WTC11 (cell line): ENCODE measurements around the gene ZNHIT2. TPM values are rescaled to one million over a fixed set of nuclear protein-coding genes. Genes with fewer than 3 reads are reported as not detected.

Source experiments
- ATAC-seq: fragments of 200-7000 bp; cut with Tn5 transposase; 2 replicates; pipeline ENCODE4 v1.10.0; 2021; ENCODE audit warnings: mild to moderate bottlenecking, moderate library complexity
- CTCF ChIA-PET: fragments of 300-600 bp; sonication (Branson Sonifier 250); formaldehyde crosslinking; loops from one replicate; lab custom pipeline; 2021; ENCODE audit warnings: antibody characterized with exemption; lab: Charles Lee
- POLR2A ChIA-PET: fragments of 350-600 bp; sonication (Branson Sonifier 250); formaldehyde crosslinking; loops from one replicate; lab custom pipeline; 2021; ENCODE audit warnings: antibody characterized with exemption; lab: Charles Lee
- DNase-seq: peaks from one replicate; pipeline ENCODE4 v3.0.0; 2021; ENCODE audit warnings: low spot score
- H3K27ac Mint-ChIP-seq: 2 replicates; pipeline ENCODE4 v1.8.0; 2021; ENCODE audit warnings: mixed read lengths
- H3K27me3 Mint-ChIP-seq: 2 replicates; pipeline ENCODE4 v1.8.0; 2021; ENCODE audit warnings: low read depth, mild to moderate bottlenecking, moderate library complexity, mixed read lengths
- H3K36me3 Mint-ChIP-seq: 2 replicates; pipeline ENCODE4 v1.8.0; 2021; ENCODE audit warnings: mixed read lengths
- H3K4me1 Mint-ChIP-seq: 2 replicates; pipeline ENCODE4 v1.8.0; 2022; ENCODE audit warnings: mixed read lengths
- H3K4me3 Mint-ChIP-seq: 2 replicates; pipeline ENCODE4 v1.8.0; 2021; ENCODE audit warnings: mild to moderate bottlenecking, moderate library complexity, mixed read lengths
- H3K9me3 Mint-ChIP-seq: 2 replicates; pipeline ENCODE4 v1.8.0; 2021; ENCODE audit warnings: mixed read lengths
- ARID4B ChIP-seq: sonication (generic); formaldehyde crosslinking; IDR thresholded peaks from 2 replicates; pipeline ENCODE4 v1.8.0; 2023; ENCODE audit warnings: missing genetic modification reagents, mild to moderate bottlenecking, borderline replicate concordance
- CREM ChIP-seq: sonication (generic); formaldehyde crosslinking; IDR thresholded peaks from 2 replicates; pipeline ENCODE4 v1.8.1; 2022; ENCODE audit warnings: mild to moderate bottlenecking, missing genetic modification reagents, moderate library complexity
- FOXJ3 ChIP-seq: sonication (generic); formaldehyde crosslinking; IDR thresholded peaks from 2 replicates; pipeline ENCODE4 v1.9.0; 2021; ENCODE audit warnings: missing genetic modification reagents, mild to moderate bottlenecking, borderline replicate concordance
- GABPB1 ChIP-seq: sonication (generic); formaldehyde crosslinking; IDR thresholded peaks from 2 replicates; pipeline ENCODE4 v1.8.1; 2023; ENCODE audit warnings: mild to moderate bottlenecking, missing genetic modification reagents
- HMGXB4 ChIP-seq: sonication (generic); formaldehyde crosslinking; IDR thresholded peaks from 2 replicates; pipeline ENCODE4 v1.8.1; 2023; ENCODE audit warnings: mild to moderate bottlenecking, moderate library complexity, missing genetic modification reagents
- ZNF121 ChIP-seq: sonication (generic); formaldehyde crosslinking; IDR thresholded peaks from 2 replicates; pipeline ENCODE4 v1.8.0; 2023; ENCODE audit warnings: missing genetic modification reagents
- ZNF532 ChIP-seq: fragments of 250-450 bp; sonication (Bioruptor Pico); IDR thresholded peaks from 2 replicates; pipeline ENCODE4 v1.9.0; 2021; ENCODE audit warnings: mild to moderate bottlenecking, borderline replicate concordance
- total RNA-seq: library from RNA; stranded (reverse); gene quantifications from 3 replicates; pipeline ENCODE4 v1.2.3, GENCODE V29; 2021
- TF ChIP-seq, protein P1 (sequence below): sonication (generic); formaldehyde crosslinking; IDR thresholded peaks from 2 replicates; pipeline ENCODE4 v1.8.1; 2022; ENCODE audit warnings: missing genetic modification reagents, borderline replicate concordance

The ZNHIT2 gene
- total RNA-seq, 1 experiment from 2014 or later: 16.7 TPM

GRCh38 chr11:65166893-65167292 lies 49.4 kb upstream of the ZNHIT2 start:
- Mint-ChIP-seq H3K9me3 (no peaks in the 10 kb centered on the region), H3K27ac (no peak overlapping the region), H3K36me3 (no peaks in the 10 kb centered on the region), H3K27me3 (no peaks in the 10 kb centered on the region), H3K4me3 (no peak overlapping the region), H3K4me1 (peaks cover 14% of the 10 kb centered on the region)
- ATAC-seq: no peak
- CTCF ChIA-PET: no interaction called here
- POLR2A ChIA-PET: interaction anchor here (0.7 kb wide), 1 partner anchor 14 kb away, joined by 3 read pairs; no protein-coding TSS in a partner anchor
- no peak for DNase-seq
- no peak for TF ChIP-seq ZNF121 (CRISPR knock-in tag)
- TF ChIP-seq HMGXB4: no peak
- TF ChIP-seq, protein P1, sequence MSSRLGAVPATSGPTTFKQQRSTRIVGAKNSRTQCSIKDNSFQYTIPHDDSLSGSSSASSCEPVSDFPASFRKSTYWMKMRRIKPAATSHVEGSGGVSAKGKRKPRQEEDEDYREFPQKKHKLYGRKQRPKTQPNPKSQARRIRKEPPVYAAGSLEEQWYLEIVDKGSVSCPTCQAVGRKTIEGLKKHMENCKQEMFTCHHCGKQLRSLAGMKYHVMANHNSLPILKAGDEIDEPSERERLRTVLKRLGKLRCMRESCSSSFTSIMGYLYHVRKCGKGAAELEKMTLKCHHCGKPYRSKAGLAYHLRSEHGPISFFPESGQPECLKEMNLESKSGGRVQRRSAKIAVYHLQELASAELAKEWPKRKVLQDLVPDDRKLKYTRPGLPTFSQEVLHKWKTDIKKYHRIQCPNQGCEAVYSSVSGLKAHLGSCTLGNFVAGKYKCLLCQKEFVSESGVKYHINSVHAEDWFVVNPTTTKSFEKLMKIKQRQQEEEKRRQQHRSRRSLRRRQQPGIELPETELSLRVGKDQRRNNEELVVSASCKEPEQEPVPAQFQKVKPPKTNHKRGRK (CRISPR knock-in tag): no peak
- TF ChIP-seq CREM (CRISPR knock-in tag): no peak
- TF ChIP-seq ZNF532 (CRISPR knock-in tag): no peak
- TF ChIP-seq ARID4B (CRISPR knock-in tag): no peak

- DNase-seq: no peak
- peaks cover 14% of the 10 kb centered on the region for H3K4me1 Mint-ChIP-seq
- TF ChIP-seq FOXJ3 (CRISPR knock-in tag) (no peak), GABPB1 (CRISPR knock-in tag) (peak; percentile 51; the same call in 1 of the 2 replicates)
- no peaks in the 10 kb centered on the region for H3K9me3 Mint-ChIP-seq
- H3K36me3 Mint-ChIP-seq: no peaks in the 10 kb centered on the region
- ATAC-seq: no peak
- H3K27ac Mint-ChIP-seq: peak overlapping the region; percentile 0; the same call in 1 of the 2 replicates
- H3K27me3 Mint-ChIP-seq: peaks cover 4% of the 10 kb centered on the region; the same call in 1 of the 2 replicates
- H3K4me3 Mint-ChIP-seq: no peak overlapping the region
- ChIA-PET POLR2A (interaction anchor here (0.7 to 0.8 kb wide), 3 partner anchors 47 to 701 kb away, joined by 3 to 5 read pairs (median 3); no protein-coding TSS in a partner anchor), CTCF (interaction anchor here (0.7 to 1.7 kb wide), 12 partner anchors 14 to 377 kb away, joined by 3 to 6 read pairs (median 4); partner anchors contain the start of genes CAPN1 and ZNHIT2)
Measured at GRCh38 chr11:65165410-65166317, 48.2 kb upstream of the ZNHIT2 start.
